ENCODE measurements around the gene CBX2.

- TF ChIP-seq CTCF (IDR thresholded peaks at IDR 0.05) (no peak), MXI1 (IDR thresholded peaks at IDR 0.05; ENCODE audit: low read depth, low read length) (no peak), MAX (IDR thresholded peaks at IDR 0.05; ENCODE audit: low read depth) (no peak), EP300 (IDR thresholded peaks at IDR 0.05; ENCODE audit: borderline replicate concordance in 1 of 2, low read depth in 1 of 2, low read length in 1 of 2) (no peak), USF2 (IDR thresholded peaks at IDR 0.05; ENCODE audit: borderline replicate concordance, low read depth, low read length) (no peak), SMC3 (IDR thresholded peaks at IDR 0.05; ENCODE audit: low read depth, low read length) (no peak), JUND (IDR thresholded peaks at IDR 0.05) (no peak), RAD21 (IDR thresholded peaks at IDR 0.05; ENCODE audit: low read length) (no peak), RCOR1 (IDR thresholded peaks at IDR 0.05; ENCODE audit: low read length) (no peak), RFX5 (IDR thresholded peaks at IDR 0.05; ENCODE audit: low read length) (no peak), ZBTB33 (IDR thresholded peaks at IDR 0.05; ENCODE audit: borderline replicate concordance, low read depth) (no peak), TAF1 (IDR thresholded peaks at IDR 0.05; ENCODE audit: borderline replicate concordance, low read depth, low read length) (no peak), USF1 (IDR thresholded peaks at IDR 0.05; ENCODE audit: borderline replicate concordance, low read depth) (no peak), GATA2 (CRISPR knock-in tag; IDR thresholded peaks at IDR 0.05) (no peak)
Measured at GRCh38 chr17:79811868-79812352, 34.0 kb downstream of the CBX2 start.

Measured in SK-N-SH (cell line).